Measurements from ENCODE around the gene TOP3A. TPM values are rescaled to one million over a fixed set of nuclear protein-coding genes. Genes with fewer than 3 reads are reported as not detected.

The TOP3A gene
- total RNA-seq, 4 donors from 2014 or later = 21.2 to 33.5 (median 21.8) TPM

- H3K36me3 ChIP-seq = peaks cover 71 to 86% (median 84%) of the 10 kb centered on the region in 4 donors
- H3K27ac ChIP-seq (replicated peaks in 1 of 4) = no peak overlapping the region
- TF ChIP-seq POLR2A (IDR thresholded peaks at IDR 0.05; ENCODE audit: low read depth) = no peak
- TF ChIP-seq EP300 (IDR thresholded peaks at IDR 0.05) = no peak
- TF ChIP-seq CTCF (IDR thresholded peaks at IDR 0.05) = no peak
- TF ChIP-seq POLR2AphosphoS5 (IDR thresholded peaks at IDR 0.05) = no peak
- H3K27me3 ChIP-seq = no peaks in the 10 kb centered on the region
- 82% methylated on average over 9 of the region's 16 CpGs for WGBS
- intact Hi-C loops (cut with DNase I) = no loop called here
- no peak for DNase-seq (ENCODE audit: extremely low spot score)
- no peak overlapping the region for H3K4me3 ChIP-seq
- peaks cover 22 to 29% (median 28%) of the 10 kb centered on the region in 4 donors for H3K4me1 ChIP-seq
- no peaks in the 10 kb centered on the region for H3K9me3 ChIP-seq
Observed at GRCh38 chr17:18253187-18253884, 61.5 kb downstream of the TOP3A start.

- no peak overlapping the region for H3K4me3 ChIP-seq
- peaks cover 71 to 97% (median 96%) of the 10 kb centered on the region in 4 donors for H3K36me3 ChIP-seq
- peaks cover 29 to 34% (median 33%) of the 10 kb centered on the region in 4 donors for H3K4me1 ChIP-seq
- TF ChIP-seq POLR2AphosphoS5 (IDR thresholded peaks at IDR 0.05) (no peak), POLR2A (IDR thresholded peaks at IDR 0.05; ENCODE audit: low read depth) (no peak), EP300 (IDR thresholded peaks at IDR 0.05) (no peak), CTCF (IDR thresholded peaks at IDR 0.05) (no peak)
- no peak overlapping the region for H3K27ac ChIP-seq (replicated peaks in 1 of 4)
- WGBS = no CpG with 5 or more reads among the region's 5 CpGs
- H3K9me3 ChIP-seq = no peaks in the 10 kb centered on the region
- DNase-seq (ENCODE audit: extremely low spot score) = no peak
- no peaks in the 10 kb centered on the region for H3K27me3 ChIP-seq
- intact Hi-C loops (cut with DNase I) = no loop called here
Observed at GRCh38 chr17:18252160-18252559, 62.6 kb downstream of the TOP3A start.

- peaks cover 74 to 100% (median 100%) of the 10 kb centered on the region in 4 donors for H3K36me3 ChIP-seq
- H3K4me3 ChIP-seq = no peak overlapping the region
- H3K27me3 ChIP-seq = no peaks in the 10 kb centered on the region
- TF ChIP-seq POLR2AphosphoS5 (IDR thresholded peaks at IDR 0.05) = no peak
- no peak for TF ChIP-seq CTCF (IDR thresholded peaks at IDR 0.05)
- no peak for TF ChIP-seq POLR2A (IDR thresholded peaks at IDR 0.05; ENCODE audit: low read depth)
- no peak for TF ChIP-seq EP300 (IDR thresholded peaks at IDR 0.05)
- no peak for DNase-seq (ENCODE audit: extremely low spot score)
- WGBS = 79% methylated on average over 2 of the region's 15 CpGs
- H3K4me1 ChIP-seq = peaks cover 25 to 33% (median 30%) of the 10 kb centered on the region in 4 donors
- H3K27ac ChIP-seq (replicated peaks in 1 of 4) = no peak overlapping the region
- H3K9me3 ChIP-seq = no peaks in the 10 kb centered on the region
- intact Hi-C loops (cut with DNase I) = no loop called here
Observed at GRCh38 chr17:18251204-18251603, 63.6 kb downstream of the TOP3A start.

GRCh38 chr17:18250708-18251107, 64.1 kb downstream of the TOP3A start:
- no peak overlapping the region for H3K27ac ChIP-seq (replicated peaks in 1 of 4)
- no peak for DNase-seq (ENCODE audit: extremely low spot score)
- no peak overlapping the region for H3K4me3 ChIP-seq
- H3K27me3 ChIP-seq = no peaks in the 10 kb centered on the region
- peaks cover 76 to 100% (median 100%) of the 10 kb centered on the region in 4 donors for H3K36me3 ChIP-seq
- 91% methylated on average over 11 of the region's 14 CpGs for WGBS
- intact Hi-C loops (cut with DNase I) = no loop called here
- H3K4me1 ChIP-seq = peaks cover 25 to 28% (median 26%) of the 10 kb centered on the region in 4 donors
- H3K9me3 ChIP-seq = no peaks in the 10 kb centered on the region
- no peak for TF ChIP-seq POLR2A (IDR thresholded peaks at IDR 0.05; ENCODE audit: low read depth)
- no peak for TF ChIP-seq EP300 (IDR thresholded peaks at IDR 0.05)
- no peak for TF ChIP-seq CTCF (IDR thresholded peaks at IDR 0.05)
- TF ChIP-seq POLR2AphosphoS5 (IDR thresholded peaks at IDR 0.05) = no peak
